Endothelial cell of umbilical vein (primary cell): ENCODE results near the gene USP49.
A peak's percentile ranks its signal among the peaks of the same experiment; 100 is the strongest.

Experiments
- CTCF ChIP-seq, 2 donors: IDR thresholded peaks; 1 replicate in 1 of 2; 2 replicates in 1 of 2; pipeline ENCODE4 v1.5.1; 2011; ENCODE audit warnings: low read length in 2 of 2, mild to moderate bottlenecking in 2 of 2, moderate library complexity in 2 of 2, control low read depth in 1 of 2, inconsistent platforms in 1 of 2, low read depth in 1 of 2; ENCODE audit not compliant: insufficient read depth in 1 of 2; ENCODE audit errors: extremely low read depth in 1 of 2
- EZH2 ChIP-seq: IDR thresholded peaks from 2 replicates; pipeline ENCODE4 v1.6.1; 2012; ENCODE audit warnings: borderline replicate concordance, low read depth, mild to moderate bottlenecking, moderate library complexity, low read length, inconsistent platforms; ENCODE audit not compliant: severe bottlenecking
- MAX ChIP-seq: IDR thresholded peaks from 2 replicates; pipeline ENCODE4 v1.6.1; 2011; ENCODE audit not compliant: insufficient read depth, insufficient read length
- MYC ChIP-seq: IDR thresholded peaks from one replicate; pipeline ENCODE4 v1.6.1; 2011; ENCODE audit warnings: mild to moderate bottlenecking, low read depth, low read length
- POLR2A ChIP-seq: IDR thresholded peaks from 2 replicates; pipeline ENCODE4 v1.6.1; 2012; ENCODE audit warnings: low read depth, mild to moderate bottlenecking, control low read depth, low read length
- POLR2AphosphoS5 ChIP-seq: IDR thresholded peaks from 2 replicates; pipeline ENCODE4 v1.6.1; 2012; ENCODE audit warnings: low read depth, mild to moderate bottlenecking, control low read depth, low read length, moderate library complexity; ENCODE audit not compliant: insufficient read depth

GRCh38 chr6:41938590-41939175 lies 43.5 kb upstream of the USP49 start:
- TF ChIP-seq POLR2A: peak; percentile 10
- no peak for TF ChIP-seq POLR2AphosphoS5
- no peak for TF ChIP-seq CTCF (IDR thresholded peaks at IDR 0.05; ENCODE audit: extremely low read depth in 1 of 2, insufficient read depth in 1 of 2, low read depth in 1 of 2, low read length in 2 of 2)
- TF ChIP-seq MYC: no peak
- no peak for TF ChIP-seq MAX
- no peak for TF ChIP-seq EZH2
